Limb (tissue), 2 donors: ENCODE measurements around the gene MGLL.
"Not testable (repeated sequence)": the region's sequence is repeated elsewhere in the genome, so short reads cannot be mapped to it uniquely, and the experiment has no call there.

Source experiments
- DNase-seq, 2 donors: peaks; one replicate each; pipeline ENCODE4 v3.0.0-alpha.2; 2016; ENCODE audit errors: extremely low spot score in 2 of 2

Gene MGLL

GRCh38 chr3:127660621-127661251, 161.6 kb downstream of the MGLL start:
- no peak for DNase-seq

- DNase-seq, result no peak
Measured at GRCh38 chr3:127658234-127658633, 164.1 kb downstream of the MGLL start.

GRCh38 chr3:127656906-127657305, 165.4 kb downstream of the MGLL start:
- no peak for DNase-seq

- DNase-seq, result no peak
Measured at GRCh38 chr3:127655641-127656040, 166.7 kb downstream of the MGLL start.

GRCh38 chr3:127654993-127655392, 167.3 kb downstream of the MGLL start:
- DNase-seq, result not testable (repeated sequence)

- no peak for DNase-seq
Measured at GRCh38 chr3:127654374-127654773, 167.9 kb downstream of the MGLL start.

GRCh38 chr3:127652246-127652995, 169.9 kb downstream of the MGLL start:
- DNase-seq, result peak; percentile 68 to 75

GRCh38 chr3:127651516-127652172, 170.7 kb downstream of the MGLL start:
- DNase-seq, result no peak

- no peak for DNase-seq
Measured at GRCh38 chr3:127650236-127650635, 172.1 kb downstream of the MGLL start.

- no peak for DNase-seq
Measured at GRCh38 chr3:127647845-127648204, 174.5 kb downstream of the MGLL start.

- DNase-seq, result no peak
Measured at GRCh38 chr3:127647166-127647844, 175.0 kb downstream of the MGLL start.

- DNase-seq, result no peak
Measured at GRCh38 chr3:127646501-127647046, 175.7 kb downstream of the MGLL start.

- DNase-seq, result no peak
Measured at GRCh38 chr3:127645371-127646015, 176.8 kb downstream of the MGLL start.

- DNase-seq, result no peak
Measured at GRCh38 chr3:127644641-127645370, 177.5 kb downstream of the MGLL start.

- no peak for DNase-seq
Measured at GRCh38 chr3:127640042-127640355, 182.3 kb downstream of the MGLL start.

- DNase-seq, result no peak
Measured at GRCh38 chr3:127639173-127640041, 182.9 kb downstream of the MGLL start.
